Fibroblast of mammary gland (primary cell): ENCODE measurements around the gene SGPL1.

Source experiments
- DNase-seq: peaks from one replicate; pipeline ENCODE4 v3.0.0-alpha.2; 2010; ENCODE audit warnings: low read depth
- H3K4me3 ChIP-seq: 2 replicates; pipeline ENCODE4 v1.5.1; 2011; ENCODE audit warnings: low read depth, mild to moderate bottlenecking, low read length, moderate library complexity; ENCODE audit not compliant: control insufficient read depth
- CTCF ChIP-seq: conservative IDR thresholded peaks from 2 replicates; pipeline ENCODE4 v1.5.1; 2011; ENCODE audit warnings: low read depth, low read length, inconsistent platforms; ENCODE audit not compliant: control insufficient read depth, insufficient read depth

The SGPL1 gene

GRCh38 chr10:70773461-70773860 is 42.3 kb upstream of the SGPL1 start:
- no peak for TF ChIP-seq CTCF
- no peak for DNase-seq
- no peak overlapping the region for H3K4me3 ChIP-seq

- H3K4me3 ChIP-seq: no peak overlapping the region
- TF ChIP-seq CTCF: no peak
- DNase-seq: no peak
Measured at GRCh38 chr10:70773965-70774809, 41.6 kb upstream of the SGPL1 start.

GRCh38 chr10:70774810-70775678 is 40.7 kb upstream of the SGPL1 start:
- H3K4me3 ChIP-seq: no peak overlapping the region
- no peak for DNase-seq
- TF ChIP-seq CTCF: no peak

GRCh38 chr10:70775679-70776454 is 39.9 kb upstream of the SGPL1 start:
- no peak for TF ChIP-seq CTCF
- no peak overlapping the region for H3K4me3 ChIP-seq
- no peak for DNase-seq

GRCh38 chr10:70776455-70777005 is 39.2 kb upstream of the SGPL1 start:
- TF ChIP-seq CTCF: no peak
- DNase-seq: no peak
- no peak overlapping the region for H3K4me3 ChIP-seq
